Lower leg skin (tissue), 4 donors: ENCODE measurements around the gene OR6C70. TPM values are rescaled to one million over a fixed set of nuclear protein-coding genes. Genes with fewer than 3 reads are reported as not detected.
"Not testable (repeated sequence)": the region's sequence is repeated elsewhere in the genome, so short reads cannot be mapped to it uniquely, and the experiment has no call there.

ENCODE experiments used
- DNase-seq, 2 donors: peaks; one replicate each; pipeline ENCODE4 v3.0.0-alpha.2; 2019; ENCODE audit warnings: low spot score in 2 of 2
- H3K4me3 ChIP-seq: fragments of 200-600 bp; sonication (generic); 2 replicates; pipeline ENCODE4 v1.5.1; 2017; ENCODE audit warnings: mild to moderate bottlenecking, low read depth; ENCODE audit not compliant: poor library complexity, severe bottlenecking
- POLR2A ChIP-seq, 2 donors: fragments of 450-650 bp; IDR thresholded peaks; one replicate each; pipeline ENCODE4 v1.6.1; 2016 to 2017; ENCODE audit warnings: antibody characterized with exemption in 2 of 2, mild to moderate bottlenecking in 1 of 2, moderate library complexity in 1 of 2
- WGBS, 2 donors: methylation state at CpG; one replicate each; pipeline ENCODE4 v1.1.5; 2018; 5-methylcytosine and 5-hydroxymethylcytosine counted together
- intact Hi-C: fragments of 100-400 bp; cut with DNase I; formaldehyde crosslinking; loops from one replicate; pipeline ENCODE4 v1.15.0; 2023; ENCODE audit warnings: low total_unique reads
- total RNA-seq, 4 donors: library from RNA; depleted of rRNA; stranded (reverse); fragments of >200 nt; gene quantifications; one replicate each; pipeline ENCODE4 v1.1.0, GENCODE V29; 2016
- TF ChIP-seq, protein P1 (sequence below), 3 donors: fragments of 450-650 bp; IDR thresholded peaks; one replicate each; pipeline ENCODE4 v1.5.1; 2016; ENCODE audit warnings: antibody characterized with exemption in 3 of 3, mild to moderate bottlenecking in 3 of 3, moderate library complexity in 2 of 3

The OR6C70 gene
- total RNA-seq, 4 donors from 2014 or later: not detected

DNA sequence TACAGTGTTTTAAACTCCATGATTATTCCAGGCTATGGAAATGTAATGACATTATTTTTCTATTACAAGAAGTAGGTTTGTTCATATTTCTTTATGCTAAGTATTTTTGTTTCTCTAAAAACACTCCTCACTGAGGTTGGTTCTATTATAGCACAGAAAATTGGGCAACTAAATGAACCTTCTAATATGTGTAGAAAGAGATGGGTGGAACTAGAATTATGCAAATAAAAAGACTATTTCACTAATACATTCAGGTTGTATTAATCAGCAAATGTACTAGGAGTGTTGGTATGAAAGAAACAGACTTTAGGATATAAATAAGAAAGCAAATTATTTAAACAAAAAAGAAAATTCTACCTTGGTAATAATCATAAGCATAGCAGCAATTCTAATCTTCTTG, 21.1 kb downstream of the OR6C70 start:
- DNase-seq: no peak
- intact Hi-C loops: no loop called here
- TF ChIP-seq, protein P1, sequence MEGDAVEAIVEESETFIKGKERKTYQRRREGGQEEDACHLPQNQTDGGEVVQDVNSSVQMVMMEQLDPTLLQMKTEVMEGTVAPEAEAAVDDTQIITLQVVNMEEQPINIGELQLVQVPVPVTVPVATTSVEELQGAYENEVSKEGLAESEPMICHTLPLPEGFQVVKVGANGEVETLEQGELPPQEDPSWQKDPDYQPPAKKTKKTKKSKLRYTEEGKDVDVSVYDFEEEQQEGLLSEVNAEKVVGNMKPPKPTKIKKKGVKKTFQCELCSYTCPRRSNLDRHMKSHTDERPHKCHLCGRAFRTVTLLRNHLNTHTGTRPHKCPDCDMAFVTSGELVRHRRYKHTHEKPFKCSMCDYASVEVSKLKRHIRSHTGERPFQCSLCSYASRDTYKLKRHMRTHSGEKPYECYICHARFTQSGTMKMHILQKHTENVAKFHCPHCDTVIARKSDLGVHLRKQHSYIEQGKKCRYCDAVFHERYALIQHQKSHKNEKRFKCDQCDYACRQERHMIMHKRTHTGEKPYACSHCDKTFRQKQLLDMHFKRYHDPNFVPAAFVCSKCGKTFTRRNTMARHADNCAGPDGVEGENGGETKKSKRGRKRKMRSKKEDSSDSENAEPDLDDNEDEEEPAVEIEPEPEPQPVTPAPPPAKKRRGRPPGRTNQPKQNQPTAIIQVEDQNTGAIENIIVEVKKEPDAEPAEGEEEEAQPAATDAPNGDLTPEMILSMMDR (IDR thresholded peaks at IDR 0.05): no peak
- TF ChIP-seq POLR2A (IDR thresholded peaks at IDR 0.05): no peak
- H3K4me3 ChIP-seq: no peak overlapping the region

DNA sequence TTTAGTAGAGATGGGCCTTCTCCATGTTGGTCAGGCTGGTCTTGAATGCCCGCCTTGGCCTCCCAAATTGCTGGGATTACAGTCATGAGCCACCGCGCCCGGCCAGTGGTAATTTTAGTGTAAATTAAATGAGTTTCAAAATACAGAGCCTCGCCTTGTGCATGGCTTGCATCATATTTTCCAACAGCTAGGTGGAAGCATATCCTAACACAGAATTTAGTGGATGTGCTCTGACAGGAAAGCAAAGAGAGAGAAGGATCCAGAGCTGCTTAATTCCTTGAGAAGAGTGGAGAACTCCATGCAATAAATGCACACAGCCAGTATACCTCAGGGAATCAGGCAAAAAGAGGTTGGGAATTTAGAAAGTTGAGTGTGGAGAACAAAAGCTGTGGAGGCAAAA, 23.6 kb downstream of the OR6C70 start:
- TF ChIP-seq, protein P1 (IDR thresholded peaks at IDR 0.05): no peak
- no peak for TF ChIP-seq POLR2A (IDR thresholded peaks at IDR 0.05)
- DNase-seq: no peak
- intact Hi-C loops: no loop called here
- WGBS, 2 donors: 90% methylated on average over 5 of the region's 5 CpGs
- H3K4me3 ChIP-seq: no peak overlapping the region

GRCh38 chr12:55445357-55445756, 24.6 kb downstream of the OR6C70 start:
- WGBS, 2 donors: 98% methylated on average over 1 of the region's 1 CpG
- intact Hi-C loops: no loop called here
- no peak overlapping the region for H3K4me3 ChIP-seq
- DNase-seq: no peak
- no peak for TF ChIP-seq POLR2A (IDR thresholded peaks at IDR 0.05)
- TF ChIP-seq, protein P1 (IDR thresholded peaks at IDR 0.05): no peak

DNA sequence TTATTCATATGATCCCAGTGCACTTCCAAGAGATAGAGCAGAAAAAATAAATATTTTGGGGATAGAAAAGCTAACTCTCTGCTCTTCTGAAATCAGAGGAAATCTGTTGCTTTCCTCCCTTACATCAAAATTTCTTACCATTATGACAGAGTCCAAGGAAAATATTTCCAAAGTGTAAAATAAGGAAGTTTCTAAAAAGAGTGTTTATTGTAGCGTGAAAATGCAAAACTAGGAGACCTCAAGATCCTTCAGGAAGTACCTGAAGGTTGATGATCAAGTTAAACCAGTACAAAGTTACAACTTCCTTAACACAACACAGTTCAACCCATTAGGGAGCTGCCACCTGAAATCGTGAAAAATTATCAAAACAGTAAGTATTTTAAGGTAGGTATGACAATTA, 26.2 kb downstream of the OR6C70 start, which contains the start of gene OR6C2:
OR6C2 (plus strand) TSS at position 301 of the 400 bp plus-strand sequence. CDS start 8,138 bp downstream, outside the sequence.
- DNase-seq: no peak
- TF ChIP-seq, protein P1 (IDR thresholded peaks at IDR 0.05): no peak
- TF ChIP-seq POLR2A (IDR thresholded peaks at IDR 0.05): no peak
- intact Hi-C loops: no loop called here
- H3K4me3 ChIP-seq: no peak within 1 kb of the TSS
- WGBS, 2 donors: 49 to 54% methylated on average over 2 of the region's 2 CpGs

DNA sequence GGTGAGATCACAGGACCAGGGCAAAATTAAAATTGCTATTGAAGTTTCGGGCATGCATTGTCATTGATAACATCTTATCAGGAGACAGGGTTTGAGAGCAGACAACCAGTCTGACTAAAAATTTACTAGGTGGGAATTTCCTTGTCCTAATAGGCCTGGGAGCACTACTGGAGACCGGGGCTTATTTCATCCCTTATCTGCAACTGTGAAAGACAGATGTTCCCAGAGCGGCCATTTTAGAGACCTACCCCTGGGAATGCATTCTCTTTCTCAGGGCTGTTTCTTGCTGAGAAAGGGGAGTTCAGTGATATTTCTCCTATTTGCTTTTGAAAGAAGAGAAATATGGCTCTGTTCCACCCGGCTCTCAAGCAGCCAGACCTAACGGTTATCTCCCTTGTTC, 28.7 kb downstream of the OR6C70 start:
- H3K4me3 ChIP-seq, DNase-seq, intact Hi-C loops: not testable (repeated sequence)
- 76 to 81% methylated on average over 5 of the region's 5 CpGs for WGBS, 2 donors

GRCh38 chr12:55428331-55429243, 41.4 kb downstream of the OR6C70 start:
- no peak overlapping the region for H3K4me3 ChIP-seq
- DNase-seq: no peak
- intact Hi-C loops: no loop called here
- TF ChIP-seq, protein P1 (IDR thresholded peaks at IDR 0.05): no peak
- TF ChIP-seq POLR2A (IDR thresholded peaks at IDR 0.05): no peak
- 24 to 25% methylated on average over 1 of the region's 1 CpG for WGBS, 2 donors
